ENCODE results near the gene TSC22D4. TPM values are rescaled to one million over a fixed set of nuclear protein-coding genes. Genes with fewer than 3 reads are reported as not detected.

The TSC22D4 gene
- total and polyA plus RNA-seq, 9 of the 15 experiments (the other 6 are each of a cell fraction or from before 2014, with no cell fraction given), result 0.37 to 107 (median 28.7) TPM

- TF ChIP-seq MGA (IDR thresholded peaks at IDR 0.05), result peak; percentile 45
Measured at GRCh38 chr7:100439244-100439643, 39.8 kb downstream of the TSC22D4 start (continued).

Data from K562 (cell line).